ENCODE data around the gene ERBB4.
A peak's percentile ranks its signal among the peaks of the same experiment; 100 is the strongest.
"Not testable (repeated sequence)": the region's sequence is repeated elsewhere in the genome, so short reads cannot be mapped to it uniquely, and the experiment has no call there.

Gene ERBB4

GRCh38 chr2:211665299-211665698 lies 873.3 kb downstream of the ERBB4 start:
- no peak for DNase-seq

GRCh38 chr2:211664321-211664720 lies 874.3 kb downstream of the ERBB4 start:
- DNase-seq, result no peak

GRCh38 chr2:211654211-211654780 lies 884.3 kb downstream of the ERBB4 start:
- DNase-seq, result no peak

GRCh38 chr2:211652327-211652726 lies 886.3 kb downstream of the ERBB4 start:
- no peak for DNase-seq

GRCh38 chr2:211649331-211649730 lies 889.3 kb downstream of the ERBB4 start:
- no peak for DNase-seq

- DNase-seq, result no peak
Measured at GRCh38 chr2:211631503-211631902, 907.1 kb downstream of the ERBB4 start.

- DNase-seq, result no peak
Measured at GRCh38 chr2:211623096-211623495, 915.5 kb downstream of the ERBB4 start.

GRCh38 chr2:211620986-211621385 lies 917.6 kb downstream of the ERBB4 start:
- no peak for DNase-seq

GRCh38 chr2:211617803-211618202 lies 920.8 kb downstream of the ERBB4 start:
- DNase-seq, result no peak

- DNase-seq, result no peak
Measured at GRCh38 chr2:211611621-211612020, 927.0 kb downstream of the ERBB4 start.

- DNase-seq, result peak; percentile 33
Measured at GRCh38 chr2:211611061-211611518, 927.5 kb downstream of the ERBB4 start.

- DNase-seq, result no peak
Measured at GRCh38 chr2:211609127-211609526, 929.5 kb downstream of the ERBB4 start.

- DNase-seq, result no peak
Measured at GRCh38 chr2:211599146-211599545, 939.5 kb downstream of the ERBB4 start.

- no peak for DNase-seq
Measured at GRCh38 chr2:211598238-211598637, 940.4 kb downstream of the ERBB4 start.

GRCh38 chr2:211592006-211592405 lies 946.6 kb downstream of the ERBB4 start:
- not testable (repeated sequence) for DNase-seq

GRCh38 chr2:211591426-211591825 lies 947.2 kb downstream of the ERBB4 start:
- DNase-seq, result no peak

GRCh38 chr2:211568439-211568838 lies 970.2 kb downstream of the ERBB4 start:
- no peak for DNase-seq

- DNase-seq, result no peak
Measured at GRCh38 chr2:211564441-211564840, 974.2 kb downstream of the ERBB4 start.

- no peak for DNase-seq
Measured at GRCh38 chr2:211545582-211545981, 993.0 kb downstream of the ERBB4 start.

- DNase-seq, result no peak
Measured at GRCh38 chr2:211534632-211535031, 1004.0 kb downstream of the ERBB4 start.

GRCh38 chr2:211524248-211524647 lies 1014.4 kb downstream of the ERBB4 start:
- not testable (repeated sequence) for DNase-seq

GRCh38 chr2:211516537-211516936 lies 1022.1 kb downstream of the ERBB4 start:
- no peak for DNase-seq

- DNase-seq, result no peak
Measured at GRCh38 chr2:211514049-211514448, 1024.6 kb downstream of the ERBB4 start.

GRCh38 chr2:211513446-211513845 lies 1025.2 kb downstream of the ERBB4 start:
- DNase-seq, result no peak

- no peak for DNase-seq
Measured at GRCh38 chr2:211512806-211513205, 1025.8 kb downstream of the ERBB4 start.
